GM19043 (cell line): Measurements from ENCODE around the gene FHIT.

Experiments
- ATAC-seq: cut with Tn5 transposase; IDR thresholded peaks from one replicate; pipeline ENCODE4 v1.9.1; 2021; ENCODE audit warnings: low read depth; ENCODE audit not compliant: unreplicated experiment

The FHIT gene

DNA sequence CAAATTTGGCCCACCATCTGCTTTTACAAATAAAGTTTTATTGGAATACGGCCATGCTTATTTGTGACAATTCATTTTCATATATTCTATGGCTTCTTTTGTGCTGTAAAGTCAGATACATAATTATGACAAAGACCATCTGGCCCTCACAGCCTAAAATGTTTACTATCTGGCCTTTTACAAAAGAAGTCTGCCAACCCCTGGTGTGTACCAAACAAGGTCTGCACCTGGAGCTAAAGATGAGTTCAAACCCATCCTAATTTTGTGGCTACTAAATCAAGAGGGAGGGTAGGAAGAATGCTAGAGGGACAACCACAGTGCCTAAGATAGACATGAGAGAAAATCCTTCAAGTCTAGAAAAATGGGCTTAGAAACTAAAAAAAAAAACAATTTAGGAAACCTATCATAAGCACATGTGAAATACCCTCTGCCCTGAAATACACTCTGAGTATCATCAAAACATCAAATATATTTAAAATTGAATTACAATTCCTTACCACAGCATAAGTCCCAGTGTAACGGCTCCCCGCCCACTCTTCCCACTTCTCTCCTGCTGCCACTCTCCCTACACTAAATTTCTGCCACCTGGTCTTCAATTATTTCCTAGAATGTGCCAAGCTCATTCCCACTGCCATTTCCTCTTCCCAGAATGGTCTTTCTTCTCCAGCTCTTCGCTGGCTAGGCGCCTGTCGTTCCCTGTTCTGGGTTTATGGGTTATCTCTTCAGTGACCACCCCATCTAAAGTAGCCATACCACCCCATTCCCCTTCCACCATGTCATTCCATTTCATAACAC lies 1250.7 kb downstream of the FHIT start:
- ATAC-seq = no peak

DNA sequence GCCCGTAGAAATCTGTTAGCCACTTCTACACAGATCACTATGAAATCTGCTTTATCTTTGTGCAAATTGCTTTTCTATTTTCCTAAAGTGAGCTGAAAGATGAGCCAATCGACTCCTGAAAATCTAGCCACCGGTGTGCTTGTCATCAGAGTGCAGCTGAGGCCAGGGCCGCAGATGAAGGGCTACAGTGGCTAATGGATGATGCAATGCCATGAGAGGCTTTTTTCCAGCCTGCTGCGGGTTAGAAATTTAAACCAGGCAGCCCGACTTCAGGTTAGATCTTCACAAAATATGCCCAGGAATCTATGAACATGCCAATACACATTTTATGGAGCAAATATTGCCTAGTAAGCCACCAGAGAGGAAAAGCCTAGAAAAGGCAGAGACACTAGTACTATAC lies 1253.2 kb downstream of the FHIT start:
- ATAC-seq = no peak

DNA sequence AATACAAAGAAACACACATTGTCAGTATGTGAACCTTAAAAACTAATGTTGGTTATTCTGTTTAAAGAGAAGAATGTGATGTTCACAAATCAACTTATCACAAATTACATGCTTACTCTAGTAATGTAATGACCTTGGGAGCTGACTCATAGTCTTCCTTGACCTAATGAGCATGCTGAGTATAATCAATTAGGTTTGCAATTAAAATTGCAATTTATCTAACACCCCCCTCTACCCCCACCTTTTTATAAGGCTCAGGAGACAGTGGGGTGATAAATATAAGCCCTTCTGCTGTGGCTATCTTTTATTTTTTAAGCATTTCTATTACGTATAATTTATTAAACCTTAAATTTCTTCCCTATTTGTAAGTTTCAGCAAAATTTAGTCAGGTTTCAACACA lies 1253.7 kb downstream of the FHIT start:
- ATAC-seq = no peak

DNA sequence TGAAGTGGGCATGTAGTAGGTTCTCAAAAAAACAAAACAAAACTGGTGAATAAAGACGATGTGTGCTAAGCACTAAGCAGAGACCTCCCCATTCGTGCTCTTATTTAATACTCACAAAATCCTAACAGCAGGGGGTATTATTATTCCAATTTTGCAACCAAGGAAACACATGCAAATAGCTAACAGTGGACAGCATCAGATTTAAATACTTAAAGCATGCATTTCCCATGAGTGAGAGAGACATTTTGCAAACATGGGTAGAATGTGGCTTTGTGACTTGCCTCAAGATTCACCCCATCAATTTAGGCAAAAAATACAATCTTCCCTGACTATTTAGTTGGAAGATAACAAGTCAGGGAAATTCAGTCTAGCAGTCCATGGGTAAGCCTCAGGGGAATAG lies 1255.2 kb downstream of the FHIT start:
- no peak for ATAC-seq

DNA sequence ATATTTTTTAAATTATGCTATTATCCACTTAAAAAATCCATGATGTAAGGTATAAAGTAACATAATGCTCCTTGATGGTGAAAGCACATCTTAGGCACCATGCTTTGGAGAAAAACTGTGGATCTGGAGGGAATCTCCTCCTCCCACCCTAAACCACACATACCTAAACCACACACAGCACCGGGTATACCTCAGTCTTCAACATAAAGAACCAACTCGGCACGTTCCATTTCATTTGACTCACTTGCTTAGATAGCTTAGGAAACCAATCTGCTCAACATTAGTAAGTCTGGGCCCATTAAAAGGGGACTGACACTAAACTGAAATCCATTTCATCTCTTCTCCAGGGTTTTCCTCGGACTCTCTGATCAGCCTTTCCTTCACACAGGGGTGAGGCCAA lies 1255.7 kb downstream of the FHIT start:
- no peak for ATAC-seq

DNA sequence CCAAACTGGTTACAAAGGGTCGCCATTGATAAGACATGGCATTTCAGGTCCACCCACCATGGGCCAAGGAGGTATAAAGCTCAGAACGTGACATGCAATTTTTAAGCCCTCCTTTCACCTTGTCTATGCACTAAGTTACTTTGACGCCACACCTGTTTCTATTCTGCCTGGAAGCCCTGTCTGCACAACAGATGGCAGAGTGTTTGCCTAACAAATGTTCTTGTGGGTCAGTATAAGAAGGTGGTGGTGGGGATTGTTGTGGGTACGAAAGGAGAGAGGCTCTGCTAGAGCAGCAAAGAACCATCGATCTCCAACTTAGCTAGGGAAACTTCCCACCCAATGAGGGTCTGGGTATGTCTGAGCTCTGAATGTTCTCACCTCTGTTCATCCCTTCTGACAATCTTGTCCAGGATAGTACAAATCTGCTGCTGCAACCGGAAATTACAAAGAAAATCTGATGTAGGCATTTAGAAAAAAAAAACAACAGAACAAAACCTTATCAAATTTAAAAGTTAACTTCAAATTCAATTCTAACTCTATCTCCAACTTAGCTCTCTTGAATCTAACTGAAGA lies 1256.4 kb downstream of the FHIT start:
- no peak for ATAC-seq

DNA sequence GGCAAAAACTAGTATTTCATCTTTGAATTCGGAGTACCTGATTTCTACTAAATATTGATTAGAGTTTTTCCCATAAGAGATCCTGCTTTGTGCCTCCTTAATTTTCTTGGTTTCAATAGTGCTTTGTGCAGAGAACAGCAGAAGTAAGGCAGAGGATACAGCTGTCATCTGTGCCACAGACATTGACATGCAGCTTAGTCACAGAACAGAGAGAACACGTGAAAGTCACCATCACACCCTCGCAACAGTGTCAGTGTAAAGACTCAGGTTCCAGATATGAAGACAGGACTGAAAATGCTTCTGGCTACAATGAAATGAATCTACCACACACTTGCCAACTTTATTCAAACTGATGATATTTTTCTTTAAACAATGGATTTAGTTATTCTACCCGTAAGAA lies 1258.7 kb downstream of the FHIT start:
- no peak for ATAC-seq

DNA sequence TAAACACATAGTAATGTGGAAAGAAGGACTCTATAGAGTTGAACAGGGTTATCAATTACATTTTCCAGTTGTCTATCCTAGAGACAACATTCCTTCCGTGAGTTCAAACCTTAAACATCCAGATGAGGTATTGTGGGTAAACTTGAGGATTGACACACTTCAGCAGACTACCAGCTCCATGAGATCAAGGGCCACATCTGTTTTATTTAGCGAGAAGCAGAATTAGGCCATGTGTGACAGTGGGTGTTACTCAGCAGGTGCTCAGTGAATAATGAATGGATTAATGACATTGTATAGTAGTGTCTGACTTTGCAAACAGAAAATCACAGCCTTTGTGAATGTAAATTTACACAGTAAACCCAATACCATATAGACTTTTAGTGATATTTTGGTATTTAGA lies 1260.3 kb downstream of the FHIT start:
- no peak for ATAC-seq

DNA sequence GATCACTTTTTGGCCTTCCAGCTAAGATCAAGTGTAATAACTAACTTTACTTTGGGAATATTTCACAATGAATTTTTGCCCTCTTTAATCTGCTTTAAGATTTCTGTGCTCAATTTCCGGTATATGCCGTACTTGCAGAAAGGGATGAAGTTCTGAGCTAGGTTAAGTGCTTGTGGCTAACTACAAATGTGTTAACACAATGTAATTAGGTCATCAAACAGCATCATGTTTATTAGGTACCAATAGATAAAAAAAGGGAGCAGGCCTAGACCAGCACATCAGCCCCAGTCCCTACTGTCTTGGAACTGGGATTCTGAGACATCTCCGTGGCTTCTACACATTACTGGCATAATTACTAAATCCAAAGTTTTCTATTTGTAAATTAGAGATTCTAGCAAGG lies 1268.7 kb downstream of the FHIT start:
- no peak for ATAC-seq

DNA sequence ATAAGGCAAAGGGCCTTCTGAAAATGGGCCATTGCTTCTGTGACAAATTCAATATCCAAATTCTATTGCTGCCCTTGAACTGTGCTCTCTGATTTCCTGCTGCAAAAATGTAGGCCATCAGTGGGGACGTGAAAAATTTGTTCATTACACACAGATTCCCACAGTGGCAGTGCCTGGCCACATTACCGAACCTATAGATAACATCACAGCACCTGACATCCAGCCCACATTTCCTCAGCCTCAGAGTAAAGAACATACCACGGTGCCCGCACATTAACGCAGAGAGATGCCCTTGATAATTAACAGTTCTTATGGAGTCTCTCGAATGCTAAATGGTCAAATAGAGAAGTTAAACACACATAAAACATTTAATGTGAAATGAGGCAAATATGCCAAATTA lies 1269.9 kb downstream of the FHIT start:
- no peak for ATAC-seq

DNA sequence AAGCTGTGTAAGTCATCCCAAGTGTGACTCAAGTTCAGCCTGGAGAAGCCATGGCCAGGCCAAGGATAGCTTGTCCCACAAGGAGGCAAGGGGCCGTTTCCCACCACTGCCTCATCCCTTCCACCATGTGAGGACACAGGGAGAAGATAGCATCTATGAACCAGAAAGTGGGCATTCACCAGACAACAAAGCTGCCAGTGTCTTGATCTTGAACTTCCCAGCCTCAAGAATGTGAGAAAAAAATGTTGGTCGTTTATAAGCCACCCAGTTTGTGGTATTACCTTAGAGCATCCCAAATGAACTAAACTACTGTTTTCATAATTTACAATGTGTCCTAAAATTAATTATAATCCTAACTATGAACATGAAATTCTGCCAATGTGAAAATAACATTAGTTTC lies 1270.7 kb downstream of the FHIT start:
- no peak for ATAC-seq

DNA sequence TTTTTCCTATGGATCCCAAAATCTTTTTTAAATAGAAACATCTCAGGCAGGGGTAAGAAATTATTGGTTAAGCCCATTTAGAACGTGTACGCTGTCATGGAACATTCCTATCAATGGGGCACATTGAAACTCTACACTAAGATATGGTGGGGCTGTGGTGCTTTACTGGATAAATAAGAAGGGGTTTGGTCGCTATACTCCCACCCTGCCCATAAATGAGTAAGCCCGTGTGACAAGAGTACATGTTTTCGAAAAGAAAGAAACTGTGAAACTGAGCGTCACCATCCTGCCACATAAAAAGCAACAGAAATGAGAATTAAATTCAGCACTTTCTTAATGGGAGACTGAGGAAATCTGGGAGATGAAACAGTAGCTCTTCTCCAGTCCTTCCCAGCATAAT lies 1271.7 kb downstream of the FHIT start:
- no peak for ATAC-seq

DNA sequence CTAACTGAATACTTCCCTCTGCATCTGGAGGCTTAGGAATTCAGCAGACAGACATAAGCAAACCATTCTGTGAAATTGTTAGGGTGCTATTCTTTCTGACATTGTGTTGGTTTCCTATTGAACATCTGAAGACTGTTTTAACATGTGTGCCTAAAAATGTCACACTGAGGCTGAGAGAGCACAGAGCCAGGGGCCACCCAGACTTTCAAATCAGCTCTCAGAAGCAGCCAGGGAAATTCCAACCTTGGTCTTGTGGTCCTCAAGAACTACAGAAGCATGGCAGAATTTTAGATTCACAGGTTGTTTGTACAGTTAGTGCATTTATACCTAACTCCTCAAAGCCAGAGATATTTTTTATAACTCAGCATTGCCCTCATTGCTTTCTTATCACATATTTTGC lies 1272.3 kb downstream of the FHIT start:
- no peak for ATAC-seq

DNA sequence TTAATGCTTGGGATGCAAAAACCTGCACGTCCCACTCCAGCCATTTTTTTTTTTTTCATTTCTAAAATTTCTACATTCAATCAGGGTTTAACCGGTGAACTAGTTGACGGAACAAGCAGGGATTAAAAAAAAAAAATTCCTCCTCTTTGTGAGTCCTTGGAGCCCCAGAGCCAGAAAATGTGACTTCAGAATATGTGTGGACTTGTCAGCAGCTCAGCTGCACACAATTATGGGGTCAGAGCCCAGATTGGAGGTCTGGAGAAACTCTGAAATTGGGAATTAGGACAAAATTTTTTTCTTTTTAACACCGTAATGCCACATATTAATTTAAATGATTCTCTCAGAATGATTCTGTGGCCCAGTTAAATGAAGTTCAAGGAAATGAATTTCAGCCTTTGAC lies 1280.5 kb downstream of the FHIT start:
- no peak for ATAC-seq

DNA sequence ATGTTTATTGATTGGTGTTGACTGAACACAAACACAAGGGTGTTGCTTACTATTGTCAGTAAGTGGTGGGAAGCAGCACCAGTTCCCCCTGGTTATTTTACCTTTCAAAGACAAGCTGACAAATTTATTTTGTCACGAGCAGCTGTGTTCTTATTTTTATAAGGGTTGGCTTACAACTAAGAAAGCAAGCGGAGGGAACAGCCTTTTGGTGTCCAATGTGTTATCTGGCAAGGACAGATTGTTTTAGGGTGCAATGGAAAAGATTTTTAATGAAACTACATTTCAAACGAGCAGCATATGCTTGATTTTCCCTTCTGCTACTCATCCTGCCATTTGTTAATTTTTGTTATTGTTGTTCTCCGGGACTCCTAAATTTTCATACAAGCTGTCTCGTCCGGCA lies 1280.9 kb downstream of the FHIT start:
- ATAC-seq = no peak

DNA sequence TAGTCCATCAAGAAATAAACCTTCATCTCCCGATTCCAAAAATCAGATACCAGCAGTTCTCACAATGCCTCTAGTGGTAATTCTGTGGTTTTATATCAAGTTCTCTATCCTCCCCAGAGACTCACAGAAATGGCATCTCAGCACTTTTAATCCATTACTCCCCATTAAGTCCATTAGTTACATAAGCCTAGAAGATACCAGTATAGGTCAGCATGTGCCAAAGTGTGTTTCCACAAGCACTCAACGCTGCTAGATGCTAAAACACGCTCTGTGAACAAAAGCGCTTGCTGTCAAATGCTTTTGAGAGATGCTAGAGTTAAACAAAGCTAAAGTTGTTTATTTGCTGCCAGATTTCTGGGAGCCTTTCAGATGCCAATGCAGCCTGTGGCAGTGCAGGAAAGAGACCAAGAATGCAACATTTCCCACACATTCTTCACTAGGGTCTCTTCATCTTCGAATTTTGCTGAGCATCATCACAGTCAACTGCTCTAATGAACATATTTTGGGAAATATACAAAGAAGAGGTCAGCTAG lies 1282.7 kb downstream of the FHIT start:
- ATAC-seq = no peak

DNA sequence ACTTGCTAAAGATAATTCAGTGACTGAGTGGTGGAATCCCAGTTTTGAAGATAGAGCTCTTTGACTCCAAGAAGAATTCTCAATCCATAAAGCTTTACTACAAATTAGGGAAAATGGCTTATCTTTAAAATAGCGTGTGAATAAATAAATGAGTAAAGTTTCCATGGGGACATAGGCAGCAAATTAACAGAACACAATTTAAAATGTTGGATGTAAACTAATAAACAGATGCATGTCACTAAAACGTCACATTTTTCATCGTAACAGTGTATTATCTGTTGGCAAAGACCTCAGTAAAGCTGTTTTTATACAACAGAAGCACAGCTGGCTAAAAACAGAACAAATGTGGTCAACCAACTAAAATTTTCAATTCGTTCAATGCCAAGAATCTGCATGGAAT lies 1287.6 kb downstream of the FHIT start:
- ATAC-seq = no peak

DNA sequence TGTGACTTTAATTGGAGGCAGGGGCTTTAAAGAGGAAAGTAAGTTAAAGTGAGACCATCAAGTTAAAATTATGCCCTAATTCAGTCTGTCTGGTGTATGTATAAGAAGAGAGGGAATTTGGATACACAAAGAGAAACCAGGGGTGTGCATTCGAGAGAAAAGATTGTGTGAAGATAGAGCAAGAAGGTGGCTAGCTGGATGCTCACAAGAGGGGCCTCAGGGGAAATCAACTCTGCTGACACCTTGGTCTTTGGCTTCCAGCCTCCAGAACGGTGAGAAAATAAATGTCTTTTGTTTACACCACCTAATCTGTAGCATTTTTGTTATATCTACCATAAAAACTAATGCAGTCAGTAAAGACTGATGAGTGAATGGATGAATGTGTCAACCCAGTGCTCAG lies 1294.1 kb downstream of the FHIT start:
- no peak for ATAC-seq

DNA sequence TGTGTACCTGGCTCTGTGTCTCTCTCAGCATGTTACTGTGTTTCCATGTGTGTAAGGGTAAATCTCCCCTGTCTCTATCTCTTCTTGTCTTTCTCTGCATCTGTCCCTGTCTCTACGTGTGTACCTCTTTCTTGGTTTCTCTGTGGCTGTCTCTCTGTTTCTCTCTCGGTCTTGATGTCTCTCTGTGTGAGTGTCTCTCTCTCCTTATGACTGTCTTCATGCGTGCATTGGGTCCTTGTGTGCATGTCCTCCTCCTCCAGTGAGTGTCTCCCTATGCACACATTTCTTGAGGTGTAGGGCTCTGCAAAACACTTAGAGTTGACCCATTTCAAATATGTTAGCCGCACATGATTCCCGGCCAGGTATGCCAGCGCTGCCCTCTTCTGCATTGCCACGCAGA lies 1298.1 kb downstream of the FHIT start:
- ATAC-seq = no peak

DNA sequence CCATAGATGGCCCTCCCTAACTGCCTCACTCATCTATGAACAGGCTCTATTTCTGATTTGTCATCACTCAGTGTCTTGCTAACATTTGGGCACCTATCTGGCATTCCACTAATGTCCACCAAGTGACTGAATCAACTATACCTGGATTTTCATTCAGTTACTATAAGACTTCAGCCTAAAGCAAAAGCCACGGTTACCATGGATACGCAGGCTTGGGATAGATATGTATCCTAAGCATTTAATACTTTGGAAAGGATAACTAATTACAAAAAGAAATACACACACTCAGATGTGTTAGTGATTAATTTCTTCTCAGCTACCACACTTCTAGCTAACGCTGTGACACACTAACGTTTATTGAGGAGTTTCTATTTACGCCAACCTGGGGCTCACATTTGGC lies 1301.9 kb downstream of the FHIT start:
- no peak for ATAC-seq

DNA sequence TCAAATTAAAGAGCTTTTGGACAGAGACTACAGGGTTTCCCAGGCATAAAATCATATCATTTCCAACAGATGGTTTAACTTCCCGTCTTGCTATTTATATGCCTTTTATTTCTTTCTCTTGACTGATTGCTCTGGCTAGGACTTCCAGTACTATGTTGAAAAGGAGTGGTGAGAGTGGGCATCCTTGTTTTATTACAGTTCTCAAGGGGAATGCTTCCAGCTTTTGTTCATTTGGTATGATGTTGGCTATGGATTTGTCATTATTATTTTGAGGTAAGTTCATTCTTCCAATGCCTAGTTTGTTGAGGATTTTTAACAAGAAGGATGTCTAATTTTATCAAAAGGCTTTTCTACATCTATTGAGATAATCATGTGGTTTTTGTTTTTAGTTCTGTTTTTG lies 1304.9 kb downstream of the FHIT start:
- no peak for ATAC-seq

DNA sequence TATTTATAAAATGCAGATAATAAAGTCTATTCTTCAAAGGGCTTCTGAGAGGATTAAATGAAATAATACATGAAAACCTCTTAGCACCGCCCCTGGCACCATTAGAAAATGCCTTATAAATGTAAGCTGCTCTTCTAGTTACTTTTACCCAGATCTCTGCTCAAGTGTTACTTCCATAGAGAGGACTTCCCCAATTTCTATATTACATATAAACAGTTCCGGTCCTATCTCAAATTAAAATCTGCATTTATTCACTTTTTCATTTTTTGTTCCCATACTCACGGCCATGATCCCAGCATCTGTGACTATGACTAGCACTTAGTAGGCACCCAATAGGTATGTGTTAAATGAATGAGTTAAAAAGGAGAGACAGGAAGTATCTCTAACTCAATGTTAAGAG lies 1310.5 kb downstream of the FHIT start:
- ATAC-seq = no peak
